CD8-positive, alpha-beta memory T cell (primary cell): ENCODE results near the gene PRSS33. TPM values are rescaled to one million over a fixed set of nuclear protein-coding genes. Genes with fewer than 3 reads are reported as not detected.

ENCODE experiments used
- CTCF ChIA-PET: fragments of 350-600 bp; sonication (Branson Sonifier 250); formaldehyde crosslinking; loops from one replicate; lab custom pipeline; 2021; ENCODE audit warnings: antibody characterized with exemption; lab: Charles Lee
- POLR2A ChIA-PET: fragments of 350-600 bp; sonication (Branson Sonifier 250); formaldehyde crosslinking; loops from one replicate; lab custom pipeline; 2021; ENCODE audit warnings: antibody characterized with exemption; lab: Charles Lee
- DNase-seq, 5 donors: peaks; one replicate each; pipeline versions ENCODE4 v3.0.0 to v3.0.0-alpha.2; 2020 to 2022; ENCODE audit warnings: mixed read lengths in 1 of 5
- H3K27ac ChIP-seq: one replicate; pipeline ENCODE4 v1.7.0; 2013; ENCODE audit warnings: low read depth, mild to moderate bottlenecking, low read length, moderate library complexity
- H3K27me3 ChIP-seq: 2 replicates; pipeline ENCODE4 v1.7.0; 2013; ENCODE audit warnings: low read length, mild to moderate bottlenecking; ENCODE audit not compliant: insufficient read depth, poor library complexity, severe bottlenecking
- H3K36me3 ChIP-seq: 2 replicates; pipeline ENCODE4 v1.7.0; 2013; ENCODE audit warnings: mild to moderate bottlenecking, low read length, moderate library complexity; ENCODE audit not compliant: insufficient read depth
- H3K4me1 ChIP-seq: 2 replicates; pipeline ENCODE4 v1.7.0; 2013; ENCODE audit warnings: mild to moderate bottlenecking, low read length, moderate library complexity; ENCODE audit not compliant: insufficient read depth
- H3K4me3 ChIP-seq: 2 replicates; pipeline ENCODE4 v1.7.0; 2013; ENCODE audit warnings: mild to moderate bottlenecking, low read length
- H3K9me3 ChIP-seq: 2 replicates; pipeline ENCODE4 v1.7.0; 2013; ENCODE audit warnings: mild to moderate bottlenecking, low read length
- H3K27ac Mint-ChIP-seq, 8 donors: one replicate each; pipeline ENCODE4 v1.8.0; 2020 to 2021; ENCODE audit warnings: mixed read lengths in 8 of 8, mild to moderate bottlenecking in 6 of 8, inconsistent platforms in 3 of 8, moderate library complexity in 3 of 8
- H3K27me3 Mint-ChIP-seq, 2 donors: one replicate each; pipeline ENCODE4 v1.8.0; 2020 to 2021; ENCODE audit warnings: mixed read lengths in 2 of 2, mild to moderate bottlenecking in 1 of 2, moderate library complexity in 1 of 2
- H3K36me3 Mint-ChIP-seq, 3 donors: one replicate each; pipeline ENCODE4 v1.8.0; 2020 to 2021; ENCODE audit warnings: mixed read lengths in 3 of 3, inconsistent platforms in 1 of 3, mild to moderate bottlenecking in 1 of 3
- H3K4me1 Mint-ChIP-seq, 3 donors: one replicate each; pipeline ENCODE4 v1.8.0; 2020 to 2021; ENCODE audit warnings: mixed read lengths in 3 of 3, inconsistent platforms in 1 of 3, mild to moderate bottlenecking in 1 of 3
- H3K4me3 Mint-ChIP-seq, 7 donors: one replicate each; pipeline ENCODE4 v1.8.0; 2020 to 2021; ENCODE audit warnings: mixed read lengths in 7 of 7, mild to moderate bottlenecking in 6 of 7, moderate library complexity in 4 of 7, inconsistent platforms in 2 of 7
- H3K9me3 Mint-ChIP-seq, 5 donors: one replicate each; pipeline ENCODE4 v1.8.0; 2020 to 2022; ENCODE audit warnings: mixed read lengths in 5 of 5, mild to moderate bottlenecking in 3 of 5, moderate library complexity in 2 of 5, inconsistent platforms in 1 of 5
- polyA plus RNA-seq: library from polyadenylated mRNA; unstranded; fragments of 300-500 nt; fragmentation: Illumina TruSeq; gene quantifications from one replicate; pipeline ENCODE4 v1.2.3, GENCODE V29; 2021
- total RNA-seq, 2 experiments: library from RNA; stranded (reverse); gene quantifications; one replicate each; pipeline ENCODE4 v1.2.3, GENCODE V29; 2021

PRSS33 gene
- total and polyA plus RNA-seq, 3 experiments from 2014 or later = 0.15 to 0.22 TPM; not detected in 1

- H3K9me3 ChIP-seq = no peaks in the 10 kb centered on the region
- no peaks in the 10 kb centered on the region for H3K36me3 Mint-ChIP-seq
- no peak overlapping the region for H3K4me3 ChIP-seq
- peaks cover 0 to 8% of the 10 kb centered on the region in 2 donors for H3K27me3 Mint-ChIP-seq
- no peaks in the 10 kb centered on the region for H3K4me1 ChIP-seq
- H3K9me3 Mint-ChIP-seq = no peaks in the 10 kb centered on the region
- H3K27ac ChIP-seq = no peak overlapping the region
- peak in 1 of 5 donors; percentile 31 for DNase-seq
- H3K4me3 Mint-ChIP-seq = no peak overlapping the region
- ChIA-PET POLR2A (no interaction called here), CTCF (no interaction called here)
- no peaks in the 10 kb centered on the region for H3K36me3 ChIP-seq
- H3K4me1 Mint-ChIP-seq = peaks cover 0 to 2% (median 0%) of the 10 kb centered on the region in 3 donors
- no peaks in the 10 kb centered on the region for H3K27me3 ChIP-seq
- peak overlapping the region in 2 of 8 donors; percentile 17 to 38 for H3K27ac Mint-ChIP-seq
Measured at GRCh38 chr16:2819179-2819938, 32.0 kb upstream of the PRSS33 start.

- POLR2A ChIA-PET = no interaction called here
- peaks cover 0 to 12% of the 10 kb centered on the region in 2 donors for H3K27me3 Mint-ChIP-seq
- peak in 1 of 5 donors; percentile 35 for DNase-seq
- H3K36me3 Mint-ChIP-seq = no peaks in the 10 kb centered on the region
- H3K4me1 Mint-ChIP-seq = peaks cover 0 to 2% (median 0%) of the 10 kb centered on the region in 3 donors
- Histone ChIP-seq H3K4me3 (no peak overlapping the region), H3K27me3 (no peaks in the 10 kb centered on the region), H3K4me1 (no peaks in the 10 kb centered on the region), H3K27ac (no peak overlapping the region), H3K9me3 (no peaks in the 10 kb centered on the region), H3K36me3 (no peaks in the 10 kb centered on the region)
- peak overlapping the region in 2 of 8 donors; percentile 61 to 72 for H3K27ac Mint-ChIP-seq
- H3K9me3 Mint-ChIP-seq = no peaks in the 10 kb centered on the region
- peak overlapping the region in 4 of 7 donors; percentile 10 to 70 (median 36) for H3K4me3 Mint-ChIP-seq
- CTCF ChIA-PET = no interaction called here
Measured at GRCh38 chr16:2818272-2818876, 31.0 kb upstream of the PRSS33 start.

- Mint-ChIP-seq H3K36me3 (no peaks in the 10 kb centered on the region), H3K4me1 (peaks cover 0 to 2% (median 0%) of the 10 kb centered on the region in 3 donors), H3K27ac (peak overlapping the region in 1 of 8 donors; percentile 64), H3K4me3 (peak overlapping the region in 5 of 7 donors; percentile 10 to 70 (median 36)), H3K27me3 (peaks cover 0 to 12% of the 10 kb centered on the region in 2 donors), H3K9me3 (no peaks in the 10 kb centered on the region)
- Histone ChIP-seq H3K9me3 (no peaks in the 10 kb centered on the region), H3K4me3 (no peak overlapping the region), H3K27me3 (no peaks in the 10 kb centered on the region), H3K4me1 (no peaks in the 10 kb centered on the region), H3K27ac (no peak overlapping the region), H3K36me3 (no peaks in the 10 kb centered on the region)
- peak in 1 of 5 donors; percentile 32 for DNase-seq
- CTCF ChIA-PET = interaction anchor here (1.5 kb wide), 1 partner anchor 51 kb away, joined by 3 read pairs; no protein-coding TSS in a partner anchor
- POLR2A ChIA-PET = no interaction called here
Measured at GRCh38 chr16:2817340-2818271, 30.2 kb upstream of the PRSS33 start.

- H3K27ac ChIP-seq = peak within 1 kb of the TSS; percentile 59
- H3K4me3 ChIP-seq = no peak within 1 kb of the TSS
- Mint-ChIP-seq H3K27me3 (peaks cover 0 to 15% of the 10 kb centered on the region in 2 donors), H3K4me1 (peaks cover 0 to 2% (median 0%) of the 10 kb centered on the region in 3 donors), H3K36me3 (no peaks in the 10 kb centered on the region), H3K9me3 (no peaks in the 10 kb centered on the region), H3K27ac (peak within 1 kb of the TSS in 1 of 8 donors; percentile 64), H3K4me3 (peak within 1 kb of the TSS in 4 of 7 donors; percentile 13 to 70 (median 61))
- ChIA-PET POLR2A (no interaction called here), CTCF (interaction anchor here (1.5 kb wide), 1 partner anchor 51 kb away, joined by 3 read pairs; no protein-coding TSS in a partner anchor)
- DNase-seq = peak in 4 of 5 donors; percentile 27 to 52 (median 45)
- no peaks in the 10 kb centered on the region for H3K9me3 ChIP-seq
- H3K4me1 ChIP-seq = no peaks in the 10 kb centered on the region
- no peaks in the 10 kb centered on the region for H3K36me3 ChIP-seq
- peaks cover 5% of the 10 kb centered on the region for H3K27me3 ChIP-seq
Measured at GRCh38 chr16:2816751-2817339, 29.5 kb upstream of the PRSS33 start, which contains the start of gene PRSS21. Gene PRSS21, plus strand, starts transcription at chr16:2817237. Its CDS starts 32 bp downstream, at chr16:2817269.

- peaks cover 0 to 2% (median 0%) of the 10 kb centered on the region in 3 donors for H3K4me1 Mint-ChIP-seq
- Histone ChIP-seq H3K4me1 (no peaks in the 10 kb centered on the region), H3K27ac (no peak overlapping the region), H3K4me3 (no peak overlapping the region), H3K36me3 (no peaks in the 10 kb centered on the region), H3K9me3 (no peaks in the 10 kb centered on the region), H3K27me3 (peaks cover 8% of the 10 kb centered on the region)
- H3K27me3 Mint-ChIP-seq = peaks cover 2 to 20% of the 10 kb centered on the region in 2 donors
- H3K27ac Mint-ChIP-seq = no peak overlapping the region
- H3K9me3 Mint-ChIP-seq = no peaks in the 10 kb centered on the region
- no peak for DNase-seq
- CTCF ChIA-PET = no interaction called here
- H3K4me3 Mint-ChIP-seq = no peak overlapping the region
- POLR2A ChIA-PET = no interaction called here
- no peaks in the 10 kb centered on the region for H3K36me3 Mint-ChIP-seq
Measured at GRCh38 chr16:2815299-2815771, 28.0 kb upstream of the PRSS33 start.

GRCh38 chr16:2814551-2815298 lies 27.4 kb upstream of the PRSS33 start:
- POLR2A ChIA-PET = no interaction called here
- Histone ChIP-seq H3K27ac (no peak overlapping the region), H3K4me3 (no peak overlapping the region), H3K4me1 (no peaks in the 10 kb centered on the region), H3K36me3 (no peaks in the 10 kb centered on the region), H3K27me3 (peaks cover 8% of the 10 kb centered on the region), H3K9me3 (no peaks in the 10 kb centered on the region)
- H3K4me1 Mint-ChIP-seq = peaks cover 0 to 2% (median 0%) of the 10 kb centered on the region in 3 donors
- H3K27ac Mint-ChIP-seq = no peak overlapping the region
- H3K9me3 Mint-ChIP-seq = no peaks in the 10 kb centered on the region
- peak in 1 of 5 donors; percentile 36 for DNase-seq
- H3K36me3 Mint-ChIP-seq = peaks cover 0 to 2% (median 0%) of the 10 kb centered on the region in 3 donors
- H3K4me3 Mint-ChIP-seq = no peak overlapping the region
- CTCF ChIA-PET = no interaction called here
- peaks cover 6 to 24% of the 10 kb centered on the region in 2 donors for H3K27me3 Mint-ChIP-seq
